KMS-11 (cell line): ENCODE data around the gene TLN1.

Experiments
- H2AFZ ChIP-seq: fragments of 200-600 bp; sonication (generic); 2 replicates; pipeline ENCODE4 v1.6.1; 2016; ENCODE audit warnings: antibody characterized with exemption, mixed run types, low read depth
- H3K27ac ChIP-seq: fragments of 200-600 bp; sonication (generic); 2 replicates; pipeline ENCODE4 v1.6.1; 2016; ENCODE audit warnings: mild to moderate bottlenecking, mixed run types
- H3K27me3 ChIP-seq: fragments of 200-600 bp; sonication (generic); 2 replicates; pipeline ENCODE4 v1.6.1; 2017; ENCODE audit warnings: mild to moderate bottlenecking, low read depth, mixed run types, moderate library complexity; ENCODE audit not compliant: insufficient read depth
- H3K36me3 ChIP-seq: fragments of 200-600 bp; sonication (generic); 2 replicates; pipeline ENCODE4 v1.6.1; 2017; ENCODE audit warnings: mild to moderate bottlenecking, mixed run types; ENCODE audit not compliant: insufficient read depth
- H3K4me1 ChIP-seq: fragments of 200-600 bp; sonication (generic); 2 replicates; pipeline ENCODE4 v1.6.1; 2016; ENCODE audit warnings: mild to moderate bottlenecking, low read depth, mixed run types; ENCODE audit not compliant: poor library complexity, severe bottlenecking
- H3K4me2 ChIP-seq: fragments of 200-600 bp; sonication (generic); 2 replicates; pipeline ENCODE4 v1.7.0; 2016; ENCODE audit warnings: mild to moderate bottlenecking, mixed run types
- H3K4me3 ChIP-seq: fragments of 200-600 bp; sonication (generic); IDR thresholded peaks from 2 replicates; pipeline ENCODE4 v1.6.1; 2017; ENCODE audit warnings: low read depth, low read length, mixed read lengths; ENCODE audit not compliant: insufficient read depth
- H3K79me2 ChIP-seq: fragments of 200-600 bp; sonication (generic); 2 replicates; pipeline ENCODE4 v1.6.1; 2016; ENCODE audit warnings: low read depth, mixed run types; ENCODE audit not compliant: insufficient read depth
- H3K9ac ChIP-seq: fragments of 200-600 bp; sonication (generic); 2 replicates; pipeline ENCODE4 v1.6.1; 2016; ENCODE audit warnings: mild to moderate bottlenecking, mixed run types
- H4K20me1 ChIP-seq: fragments of 200-600 bp; sonication (generic); 2 replicates; pipeline ENCODE4 v1.6.1; 2016; ENCODE audit warnings: mild to moderate bottlenecking, mixed run types; ENCODE audit not compliant: insufficient read depth
- CTCF ChIP-seq: fragments of 200-600 bp; sonication (generic); conservative IDR thresholded peaks from 2 replicates; pipeline ENCODE4 v1.6.1; 2017; ENCODE audit warnings: low read depth, mild to moderate bottlenecking, antibody characterized with exemption, low read length, moderate library complexity, mixed read lengths

The TLN1 gene

GRCh38 chr9:35652829-35653209, 79.2 kb downstream of the TLN1 start:
- peaks cover 7% of the 10 kb centered on the region for H3K4me1 ChIP-seq
- H3K4me2 ChIP-seq, result no peak overlapping the region
- no peaks in the 10 kb centered on the region for H3K79me2 ChIP-seq
- no peak overlapping the region for H2AFZ ChIP-seq
- H4K20me1 ChIP-seq, result no peaks in the 10 kb centered on the region
- H3K9ac ChIP-seq, result no peak overlapping the region
- H3K27me3 ChIP-seq, result no peaks in the 10 kb centered on the region
- no peaks in the 10 kb centered on the region for H3K36me3 ChIP-seq
- TF ChIP-seq CTCF, result no peak
- no peak overlapping the region for H3K27ac ChIP-seq
- no peak overlapping the region for H3K4me3 ChIP-seq

DNA sequence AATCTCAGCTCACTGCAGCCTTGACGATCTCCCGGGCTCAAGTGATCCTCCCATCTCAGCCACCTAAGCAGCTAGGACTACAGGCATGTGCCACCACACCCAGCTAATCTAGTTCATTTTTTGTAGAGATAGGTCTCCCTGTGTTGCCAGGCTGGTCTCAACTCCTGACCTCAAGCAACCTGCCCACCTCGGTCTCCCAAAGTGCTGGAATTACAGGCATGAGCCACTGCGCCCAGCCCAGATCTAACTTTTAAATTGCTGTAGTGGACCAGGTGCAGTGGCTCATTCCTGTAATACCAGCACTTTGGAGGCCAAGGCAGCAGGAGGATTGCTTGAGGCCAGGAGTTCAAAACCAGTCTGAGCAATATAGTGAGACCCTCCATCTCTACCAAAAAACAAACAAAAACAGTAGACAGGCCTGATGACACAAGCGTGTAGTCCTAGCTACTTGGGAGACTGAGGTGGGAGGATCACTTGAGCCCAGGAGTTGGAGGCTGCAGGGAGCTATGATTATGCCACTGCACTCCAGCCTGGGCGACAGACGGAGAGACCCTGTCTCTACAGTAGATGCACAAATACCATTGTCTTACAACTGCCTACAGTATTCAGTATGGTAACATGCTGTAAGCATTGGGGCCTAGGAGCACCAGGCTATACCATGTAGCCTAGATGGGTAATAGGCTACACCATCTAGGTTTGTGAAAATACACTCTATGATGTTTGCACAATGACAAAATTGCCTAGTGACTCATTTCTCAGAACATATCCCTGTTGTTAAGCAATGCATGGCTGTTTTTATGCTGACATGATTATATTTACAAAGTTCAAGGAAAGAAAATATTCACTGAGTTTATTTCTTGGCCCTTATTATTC, 79.8 kb downstream of the TLN1 start:
- Histone ChIP-seq H3K36me3 (no peaks in the 10 kb centered on the region), H3K4me3 (no peak overlapping the region), H3K27ac (no peak overlapping the region), H3K27me3 (no peaks in the 10 kb centered on the region), H2AFZ (no peak overlapping the region), H3K9ac (no peak overlapping the region), H3K4me2 (no peak overlapping the region), H4K20me1 (no peaks in the 10 kb centered on the region), H3K4me1 (peaks cover 9% of the 10 kb centered on the region), H3K79me2 (no peaks in the 10 kb centered on the region)
- no peak for TF ChIP-seq CTCF

GRCh38 chr9:35650341-35651158, 81.4 kb downstream of the TLN1 start, which contains the start of gene SIT1:
SIT1 (minus strand) TSS chr9:35650931; CDS start chr9:35650853, 78 bp downstream.
- no peak for TF ChIP-seq CTCF
- Histone ChIP-seq H3K9ac (no peak within 1 kb of the TSS), H3K27ac (no peak within 1 kb of the TSS), H3K4me3 (no peak within 1 kb of the TSS), H2AFZ (no peak within 1 kb of the TSS), H3K4me1 (peaks cover 16% of the 10 kb centered on the region), H3K4me2 (no peak within 1 kb of the TSS), H3K27me3 (no peaks in the 10 kb centered on the region), H3K79me2 (no peaks in the 10 kb centered on the region), H4K20me1 (no peaks in the 10 kb centered on the region), H3K36me3 (no peaks in the 10 kb centered on the region)

GRCh38 chr9:35649431-35650340, 82.3 kb downstream of the TLN1 start:
- Histone ChIP-seq H3K4me2 (no peak overlapping the region), H2AFZ (no peak overlapping the region), H3K27me3 (no peaks in the 10 kb centered on the region), H3K4me3 (no peak overlapping the region), H3K9ac (no peak overlapping the region), H3K79me2 (no peaks in the 10 kb centered on the region), H3K36me3 (no peaks in the 10 kb centered on the region), H3K27ac (no peak overlapping the region), H4K20me1 (no peaks in the 10 kb centered on the region), H3K4me1 (peaks cover 17% of the 10 kb centered on the region)
- no peak for TF ChIP-seq CTCF
